ENCODE data around the gene BMS1.
"Not testable (repeated sequence)": the region's sequence is repeated elsewhere in the genome, so short reads cannot be mapped to it uniquely, and the experiment has no call there.

BMS1 gene

GRCh38 chr10:42785759-42786158 lies 3.2 kb downstream of the BMS1 start:
- no peak for DNase-seq (ENCODE audit: low spot score)

GRCh38 chr10:42790835-42791234 lies 8.2 kb downstream of the BMS1 start:
- no peak for DNase-seq (ENCODE audit: low spot score)

GRCh38 chr10:42795701-42796100 lies 13.1 kb downstream of the BMS1 start:
- peak; percentile 21 for DNase-seq (ENCODE audit: low spot score)

- no peak for DNase-seq (ENCODE audit: low spot score)
These were observed 18.5 kb downstream of the BMS1 start for GRCh38 chr10:42801135-42801534.

- no peak for DNase-seq (ENCODE audit: low spot score)
These were observed 20.3 kb downstream of the BMS1 start for GRCh38 chr10:42802876-42803275.

- no peak for DNase-seq (ENCODE audit: low spot score)
These were observed 27.1 kb downstream of the BMS1 start for GRCh38 chr10:42809676-42810075.

GRCh38 chr10:42812028-42812427 lies 29.4 kb downstream of the BMS1 start:
- DNase-seq (ENCODE audit: low spot score): no peak

- DNase-seq (ENCODE audit: low spot score): not testable (repeated sequence)
These were observed 31.5 kb downstream of the BMS1 start for GRCh38 chr10:42813989-42814687.

GRCh38 chr10:42816334-42816733 lies 33.7 kb downstream of the BMS1 start:
- DNase-seq (ENCODE audit: low spot score): not testable (repeated sequence)

- no peak for DNase-seq (ENCODE audit: low spot score)
These were observed 34.3 kb downstream of the BMS1 start for GRCh38 chr10:42816912-42817311.

- DNase-seq (ENCODE audit: low spot score): not testable (repeated sequence)
These were observed 34.8 kb downstream of the BMS1 start for GRCh38 chr10:42817417-42817816.

- DNase-seq (ENCODE audit: low spot score): not testable (repeated sequence)
These were observed 44.2 kb downstream of the BMS1 start for GRCh38 chr10:42826759-42827158.

GRCh38 chr10:42827201-42827600 lies 44.6 kb downstream of the BMS1 start:
- no peak for DNase-seq (ENCODE audit: low spot score)

GRCh38 chr10:42828391-42828790 lies 45.8 kb downstream of the BMS1 start:
- DNase-seq (ENCODE audit: low spot score): not testable (repeated sequence)

- peak; percentile 45 for DNase-seq (ENCODE audit: low spot score)
These were observed 47.6 kb downstream of the BMS1 start for GRCh38 chr10:42830237-42830636.

GRCh38 chr10:42836096-42836495 lies 53.5 kb downstream of the BMS1 start:
- DNase-seq (ENCODE audit: low spot score): no peak

GRCh38 chr10:42836771-42837468 lies 54.3 kb downstream of the BMS1 start:
- peak; percentile 63 for DNase-seq (ENCODE audit: low spot score)

- DNase-seq (ENCODE audit: low spot score): not testable (repeated sequence)
These were observed 62.2 kb downstream of the BMS1 start for GRCh38 chr10:42844810-42845209.

- DNase-seq (ENCODE audit: low spot score): not testable (repeated sequence)
These were observed 64.7 kb downstream of the BMS1 start for GRCh38 chr10:42847261-42847660.

- no peak for DNase-seq (ENCODE audit: low spot score)
These were observed 68.3 kb downstream of the BMS1 start for GRCh38 chr10:42850931-42851330.

GRCh38 chr10:42859256-42859655 lies 76.7 kb downstream of the BMS1 start:
- no peak for DNase-seq (ENCODE audit: low spot score)

- DNase-seq (ENCODE audit: low spot score): not testable (repeated sequence)
These were observed 77.4 kb downstream of the BMS1 start for GRCh38 chr10:42860016-42860415.

- not testable (repeated sequence) for DNase-seq (ENCODE audit: low spot score)
These were observed 80.2 kb downstream of the BMS1 start for GRCh38 chr10:42862801-42863200.

- no peak for DNase-seq (ENCODE audit: low spot score)
These were observed 82.0 kb downstream of the BMS1 start for GRCh38 chr10:42864575-42864974.
